SK-N-SH (cell line): ENCODE data around the gene PSIP1. TPM values are rescaled to one million over a fixed set of nuclear protein-coding genes. Genes with fewer than 3 reads are reported as not detected.
"Not testable (repeated sequence)": the region's sequence is repeated elsewhere in the genome, so short reads cannot be mapped to it uniquely, and the experiment has no call there.

Experiments
- CTCF ChIA-PET: fragments of 300-600, 350-600 bp; formaldehyde crosslinking; extraction: SDS; loops from one replicate; lab custom pipeline; 2021; lab: Yijun Ruan, JAX
- POLR2A ChIA-PET: fragments of 350-600 bp; sonication (Branson Sonifier 250); formaldehyde crosslinking; extraction: SDS; loops from one replicate; lab custom pipeline; 2020; ENCODE audit warnings: antibody characterized with exemption, inconsistent platforms; lab: Yijun Ruan, JAX
- DNase-seq: peaks from one replicate; pipeline ENCODE4 v3.0.0; 2012
- H2AFZ ChIP-seq: fragments of 200-600 bp; sonication (generic); 2 replicates; pipeline ENCODE4 v1.8.1; 2016; ENCODE audit warnings: antibody characterized with exemption, mild to moderate bottlenecking, low read depth
- H3F3A ChIP-seq: fragments of 200-600 bp; sonication (generic); replicated peaks from 2 replicates; pipeline ENCODE3; 2016; ENCODE audit warnings: antibody characterized with exemption, mild to moderate bottlenecking; ENCODE audit not compliant: insufficient read depth
- H3K27ac ChIP-seq, 2 experiments: fragments of 200-500 bp in 1 of 2; fragments of 200-600 bp in 1 of 2; sonication (Bioruptor generic) in 1 of 2; sonication (generic), shearing (Covaris generic) in 1 of 2; 2 replicates each; pipeline versions ENCODE4 v1.5.1 to v1.6.1; 2014 to 2016; ENCODE audit warnings: low read depth in 2 of 2, inconsistent platforms in 1 of 2, low read length in 1 of 2, mild to moderate bottlenecking in 1 of 2, mixed read lengths in 1 of 2
- H3K27me3 ChIP-seq: fragments of 200-600 bp; sonication (generic), shearing (Covaris generic); 2 replicates; pipeline ENCODE4 v1.6.1; 2016; ENCODE audit warnings: mixed run types; ENCODE audit not compliant: insufficient read depth
- H3K36me3 ChIP-seq, 2 experiments: fragments of 200-500 bp in 1 of 2; fragments of 200-600 bp in 1 of 2; sonication (Bioruptor generic) in 1 of 2; sonication (generic) in 1 of 2; replicated peaks in 1 of 2; 2 replicates each; pipeline versions ENCODE3 to v1.5.1; 2014 to 2016; ENCODE audit warnings: low read length in 1 of 2, mild to moderate bottlenecking in 1 of 2; ENCODE audit not compliant: insufficient read depth in 2 of 2, control insufficient read depth in 1 of 2
- H3K4me1 ChIP-seq, 2 experiments: fragments of 200-500 bp in 1 of 2; fragments of 200-600 bp in 1 of 2; sonication (Bioruptor generic) in 1 of 2; sonication (generic), shearing (Covaris generic) in 1 of 2; 2 replicates each; pipeline versions ENCODE4 v1.5.1 to v1.6.1; 2014 to 2016; ENCODE audit warnings: low read depth in 1 of 2, low read length in 1 of 2, mixed run types in 1 of 2; ENCODE audit not compliant: insufficient read depth in 2 of 2, control insufficient read depth in 1 of 2
- H3K4me2 ChIP-seq: fragments of 200-600 bp; sonication (generic), shearing (Covaris generic); 2 replicates; pipeline ENCODE4 v1.6.1; 2017; ENCODE audit warnings: mixed run types
- H3K4me3 ChIP-seq, 2 experiments: fragments of 200-500 bp in 1 of 2; fragments of 200-600 bp in 1 of 2; sonication (Bioruptor generic) in 1 of 2; sonication (generic), shearing (Covaris generic) in 1 of 2; 2 replicates each; pipeline versions ENCODE4 v1.5.1 to v1.8.1; 2014 to 2016; ENCODE audit warnings: low read depth in 2 of 2, inconsistent platforms in 1 of 2, low read length in 1 of 2, mild to moderate bottlenecking in 1 of 2, mixed read lengths in 1 of 2, moderate library complexity in 1 of 2
- H3K79me2 ChIP-seq: fragments of 200-600 bp; sonication (generic); 2 replicates; pipeline ENCODE4 v1.8.1; 2017; ENCODE audit warnings: mild to moderate bottlenecking; ENCODE audit not compliant: insufficient read depth
- H3K9ac ChIP-seq: fragments of 200-600 bp; sonication (generic); 2 replicates; pipeline ENCODE4 v1.6.1; 2017; ENCODE audit warnings: mixed run types
- H3K9me2 ChIP-seq: fragments of 200-600 bp; sonication (generic); 2 replicates; pipeline ENCODE4 v1.6.1; 2017; ENCODE audit warnings: mixed run types
- H3K9me3 ChIP-seq: fragments of 200-600 bp; sonication (generic); 2 replicates; pipeline ENCODE4 v1.6.1; 2017; ENCODE audit warnings: mixed run types, mild to moderate bottlenecking, moderate library complexity
- H4K20me1 ChIP-seq: fragments of 200-600 bp; sonication (generic); 2 replicates; pipeline ENCODE4 v1.6.1; 2017; ENCODE audit warnings: mild to moderate bottlenecking, mixed run types; ENCODE audit not compliant: insufficient read depth
- MEF2A ChIP-seq: IDR thresholded peaks from 2 replicates; pipeline ENCODE4 v1.4.0; 2012; ENCODE audit warnings: low read depth, borderline replicate concordance
- PBX3 ChIP-seq: IDR thresholded peaks from 2 replicates; pipeline ENCODE4; 2012
- TAF1 ChIP-seq: IDR thresholded peaks from 2 replicates; pipeline ENCODE4 v1.6.1; 2012; ENCODE audit warnings: low read depth, mild to moderate bottlenecking, low read length, moderate library complexity, borderline replicate concordance
- TCF12 ChIP-seq: IDR thresholded peaks from 2 replicates; pipeline ENCODE4 v1.4.0; 2012
- USF1 ChIP-seq: IDR thresholded peaks from 2 replicates; pipeline ENCODE4 v1.4.0; 2012; ENCODE audit warnings: low read depth, borderline replicate concordance
- ZBTB33 ChIP-seq: IDR thresholded peaks from 2 replicates; pipeline ENCODE4 v1.4.0; 2012; ENCODE audit warnings: low read depth, borderline replicate concordance
- WGBS: methylation state at CpG from one replicate; pipeline ENCODE4 v1.1.6; 2017; ENCODE audit warnings: low lambda C conversion rate; 5-methylcytosine and 5-hydroxymethylcytosine counted together
- polyA plus RNA-seq, 3 experiments: library from polyadenylated mRNA; depleted of rRNA; stranded (reverse); fragments of >200 nt; gene quantifications; 2 replicates each; pipeline ENCODE4 v1.2.3, GENCODE V29; 2012

The PSIP1 gene
- polyA plus RNA-seq, 1 of the 3 experiments (the other 2 are of a cell fraction): 21.0 TPM

GRCh38 chr9:15529566-15530324 lies 19.0 kb upstream of the PSIP1 start (continued):
- TF ChIP-seq ZBTB33: no peak
- no peak for TF ChIP-seq PBX3

- H3K27me3 ChIP-seq, H3K79me2 ChIP-seq, H2AFZ ChIP-seq, H3K9me2 ChIP-seq, POLR2A ChIA-PET, H3K9me3 ChIP-seq, H4K20me1 ChIP-seq, H3K27ac ChIP-seq, DNase-seq, H3K4me2 ChIP-seq, CTCF ChIA-PET, H3K9ac ChIP-seq, H3K4me1 ChIP-seq, H3K36me3 ChIP-seq, H3K4me3 ChIP-seq, H3F3A ChIP-seq: not testable (repeated sequence)
- WGBS: 57% methylated on average over 5 of the region's 5 CpGs
These were observed 16.3 kb upstream of the PSIP1 start for GRCh38 chr9:15527035-15527434.

GRCh38 chr9:15525958-15526357 lies 15.2 kb upstream of the PSIP1 start:
- Histone ChIP-seq H3K9me3 (no peaks in the 10 kb centered on the region), H3K9me2 (no peaks in the 10 kb centered on the region), H3K27me3 (no peaks in the 10 kb centered on the region), H3K4me3 (no peak overlapping the region)
- TF ChIP-seq TCF12 (no peak), MEF2A (no peak), TAF1 (no peak), USF1 (no peak)
- TF ChIP-seq, all 33 proteins: peak for 0
- Histone ChIP-seq H3F3A (no peaks in the 10 kb centered on the region), H3K27ac (no peak overlapping the region), H4K20me1 (no peaks in the 10 kb centered on the region), H3K4me1 (no peaks in the 10 kb centered on the region), H3K79me2 (no peaks in the 10 kb centered on the region), H3K4me2 (no peak overlapping the region), H3K36me3 (no peaks in the 10 kb centered on the region), H3K9ac (no peak overlapping the region), H2AFZ (no peak overlapping the region)
- ChIA-PET CTCF (interaction anchor here (0.6 kb wide), 1 partner anchor 69 kb away, joined by 3 read pairs; no protein-coding TSS in a partner anchor), POLR2A (no interaction called here)
- no peak for DNase-seq
- 95% methylated on average over 2 of the region's 2 CpGs for WGBS
